CD14-positive monocyte (primary cell): ENCODE results near the gene COMMD10. TPM values are rescaled to one million over a fixed set of nuclear protein-coding genes. Genes with fewer than 3 reads are reported as not detected.

Experiments used
- DNase-seq, 3 donors: peaks; one replicate each; pipeline ENCODE4 v3.0.0-alpha.2; 2011 to 2022
- H2AFZ ChIP-seq: 2 replicates; pipeline ENCODE4 v1.6.0; 2012; ENCODE audit warnings: mild to moderate bottlenecking, low read depth, low read length, inconsistent platforms; ENCODE audit not compliant: insufficient read depth, poor library complexity, severe bottlenecking
- H3K27ac ChIP-seq, 2 donors: 1 replicate in 1 of 2; 2 replicates in 1 of 2; pipeline ENCODE4 v1.5.1; 2012 to 2013; ENCODE audit warnings: low read length in 2 of 2, control low read depth in 1 of 2, inconsistent platforms in 1 of 2, low read depth in 1 of 2, mild to moderate bottlenecking in 1 of 2
- H3K27me3 ChIP-seq, 2 donors: one replicate each; pipeline versions ENCODE4 v1.6.0 to v1.6.1; 2011 to 2013; ENCODE audit warnings: low read length in 2 of 2; ENCODE audit not compliant: control insufficient read depth in 2 of 2, insufficient read depth in 2 of 2
- H3K36me3 ChIP-seq, 2 donors: replicated peaks in 1 of 2; 1 replicate in 1 of 2; 2 replicates in 1 of 2; pipeline versions ENCODE4 v1.5.1 to v1.6.1; 2012 to 2013; ENCODE audit warnings: low read length in 2 of 2, control low read depth in 1 of 2, inconsistent platforms in 1 of 2, mild to moderate bottlenecking in 1 of 2; ENCODE audit not compliant: insufficient read depth in 2 of 2, control insufficient read depth in 1 of 2
- H3K4me1 ChIP-seq, 2 donors: 1 replicate in 1 of 2; 2 replicates in 1 of 2; pipeline versions ENCODE4 v1.5.1 to v1.6.1; 2012 to 2013; ENCODE audit warnings: low read length in 2 of 2, control low read depth in 1 of 2, inconsistent platforms in 1 of 2, mild to moderate bottlenecking in 1 of 2, moderate library complexity in 1 of 2; ENCODE audit not compliant: insufficient read depth in 2 of 2, control insufficient read depth in 1 of 2
- H3K4me2 ChIP-seq: replicated peaks from 2 replicates; pipeline ENCODE3; 2012; ENCODE audit warnings: low read length, moderate library complexity, mild to moderate bottlenecking; ENCODE audit not compliant: poor library complexity, severe bottlenecking; ENCODE audit errors: extremely low read depth
- H3K4me3 ChIP-seq, 3 experiments: fragments of 200-600 bp in 1 of 3; sonication (generic) in 1 of 3; replicated peaks in 1 of 3; 1 replicate in 2 of 3; 2 replicates in 1 of 3; pipeline ENCODE4 v1.5.1; 2011 to 2013; ENCODE audit warnings: low read length in 3 of 3, mild to moderate bottlenecking in 3 of 3, control low read depth in 2 of 3, low read depth in 2 of 3, inconsistent platforms in 1 of 3, moderate library complexity in 1 of 3
- H3K79me2 ChIP-seq: 2 replicates; pipeline ENCODE4 v1.6.0; 2012; ENCODE audit warnings: mild to moderate bottlenecking, control low read depth, inconsistent platforms, low read length, moderate library complexity; ENCODE audit not compliant: insufficient read depth
- H3K9ac ChIP-seq: 2 replicates; pipeline ENCODE4 v1.6.0; 2017; ENCODE audit warnings: low read length, mild to moderate bottlenecking; ENCODE audit not compliant: insufficient read depth, poor library complexity, severe bottlenecking
- H3K9me3 ChIP-seq, 2 donors: replicated peaks in 1 of 2; 1 replicate in 1 of 2; 2 replicates in 1 of 2; pipeline versions ENCODE4 v1.5.1 to v1.6.1; 2012 to 2013; ENCODE audit warnings: low read length in 2 of 2, control low read depth in 1 of 2; ENCODE audit not compliant: control insufficient read depth in 1 of 2, insufficient read depth in 1 of 2
- H4K20me1 ChIP-seq: 2 replicates; pipeline ENCODE4 v1.6.0; 2012; ENCODE audit warnings: mild to moderate bottlenecking, low read length, control low read depth, moderate library complexity; ENCODE audit not compliant: insufficient read depth
- H3K27ac Mint-ChIP-seq, 7 donors: one replicate each; pipeline ENCODE4 v1.8.0; 2020; ENCODE audit warnings: mild to moderate bottlenecking in 7 of 7, mixed read lengths in 7 of 7, moderate library complexity in 6 of 7, inconsistent platforms in 2 of 7
- H3K27me3 Mint-ChIP-seq, 3 donors: one replicate each; pipeline ENCODE4 v1.8.0; 2021 to 2022; ENCODE audit warnings: low read depth in 3 of 3, mild to moderate bottlenecking in 3 of 3, mixed read lengths in 3 of 3, moderate library complexity in 3 of 3, inconsistent platforms in 1 of 3
- H3K36me3 Mint-ChIP-seq, 2 donors: one replicate each; pipeline ENCODE4 v1.8.0; 2020; ENCODE audit warnings: mixed read lengths in 2 of 2, inconsistent platforms in 1 of 2, mild to moderate bottlenecking in 1 of 2
- H3K4me1 Mint-ChIP-seq: one replicate; pipeline ENCODE4 v1.8.0; 2020; ENCODE audit warnings: mild to moderate bottlenecking, mixed read lengths
- H3K4me3 Mint-ChIP-seq, 2 donors: one replicate each; pipeline ENCODE4 v1.8.0; 2020; ENCODE audit warnings: mild to moderate bottlenecking in 2 of 2, mixed read lengths in 2 of 2, moderate library complexity in 1 of 2
- H3K9me3 Mint-ChIP-seq, 7 donors: one replicate each; pipeline ENCODE4 v1.8.0; 2020 to 2022; ENCODE audit warnings: mixed read lengths in 7 of 7, mild to moderate bottlenecking in 6 of 7, moderate library complexity in 6 of 7, inconsistent platforms in 2 of 7
- WGBS: methylation state at CpG from one replicate; pipeline ENCODE4 v1.1.5; 2013; ENCODE audit warnings: missing lambda C conversion rate; ENCODE audit not compliant: insufficient coverage; 5-methylcytosine and 5-hydroxymethylcytosine counted together
- intact Hi-C, 2 donors: fragments of 100-400 bp; cut with micrococcal nuclease; formaldehyde crosslinking; loops; one replicate each; pipeline versions ENCODE4 v1.15.0 to v1.15.1; 2023
- polyA plus RNA-seq, 3 donors: library from polyadenylated mRNA; depleted of rRNA in 1 of 3; unstranded in 2 of 3; stranded (reverse) in 1 of 3; fragments of 300-500 nt in 2 of 3; fragments of >200 nt in 1 of 3; fragmentation: Illumina TruSeq in 2 of 3; gene quantifications; 1 replicate in 2 of 3; 2 replicates in 1 of 3; pipeline ENCODE4 v1.2.3, GENCODE V29; 2012 to 2021
- TF ChIP-seq, protein P1 (sequence below): fragments of 200-600 bp; IDR thresholded peaks from one replicate; pipeline ENCODE4 v1.8.0; 2022; ENCODE audit warnings: antibody characterized with exemption, mild to moderate bottlenecking

The COMMD10 gene
- polyA plus RNA-seq, 3 donors: 16.9 to 86.1 (median 61.2) TPM

DNA sequence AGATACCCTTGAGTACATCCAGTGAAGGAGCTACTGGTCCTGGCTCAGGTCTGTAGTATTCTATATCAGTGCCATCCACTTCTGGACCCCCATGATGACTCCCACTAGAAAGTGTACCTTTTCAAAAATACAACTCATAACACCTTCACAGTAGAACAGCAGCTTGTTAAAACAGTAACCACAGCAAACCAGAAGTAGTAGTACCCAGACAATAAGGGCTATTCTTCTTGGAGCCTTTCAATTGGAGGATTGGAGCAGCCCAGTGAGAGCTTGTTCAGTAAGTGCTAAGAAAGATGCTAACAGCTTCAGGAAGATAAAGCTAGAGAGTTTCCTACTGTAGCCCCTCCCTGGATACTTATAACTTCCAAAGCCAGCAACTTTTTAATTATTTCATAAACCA is 42.5 kb upstream of the COMMD10 start:
- Mint-ChIP-seq H3K9me3 (no peaks in the 10 kb centered on the region), H3K36me3 (no peaks in the 10 kb centered on the region), H3K27me3 (peaks cover 0 to 3% (median 0%) of the 10 kb centered on the region in 3 donors), H3K4me1 (peaks cover 18% of the 10 kb centered on the region), H3K27ac (no peak overlapping the region), H3K4me3 (no peak overlapping the region)
- intact Hi-C loops: no loop called here
- TF ChIP-seq, protein P1, sequence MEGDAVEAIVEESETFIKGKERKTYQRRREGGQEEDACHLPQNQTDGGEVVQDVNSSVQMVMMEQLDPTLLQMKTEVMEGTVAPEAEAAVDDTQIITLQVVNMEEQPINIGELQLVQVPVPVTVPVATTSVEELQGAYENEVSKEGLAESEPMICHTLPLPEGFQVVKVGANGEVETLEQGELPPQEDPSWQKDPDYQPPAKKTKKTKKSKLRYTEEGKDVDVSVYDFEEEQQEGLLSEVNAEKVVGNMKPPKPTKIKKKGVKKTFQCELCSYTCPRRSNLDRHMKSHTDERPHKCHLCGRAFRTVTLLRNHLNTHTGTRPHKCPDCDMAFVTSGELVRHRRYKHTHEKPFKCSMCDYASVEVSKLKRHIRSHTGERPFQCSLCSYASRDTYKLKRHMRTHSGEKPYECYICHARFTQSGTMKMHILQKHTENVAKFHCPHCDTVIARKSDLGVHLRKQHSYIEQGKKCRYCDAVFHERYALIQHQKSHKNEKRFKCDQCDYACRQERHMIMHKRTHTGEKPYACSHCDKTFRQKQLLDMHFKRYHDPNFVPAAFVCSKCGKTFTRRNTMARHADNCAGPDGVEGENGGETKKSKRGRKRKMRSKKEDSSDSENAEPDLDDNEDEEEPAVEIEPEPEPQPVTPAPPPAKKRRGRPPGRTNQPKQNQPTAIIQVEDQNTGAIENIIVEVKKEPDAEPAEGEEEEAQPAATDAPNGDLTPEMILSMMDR: no peak
- H3K9me3 ChIP-seq: no peaks in the 10 kb centered on the region
- H2AFZ ChIP-seq: no peak overlapping the region
- H3K4me2 ChIP-seq: no peak overlapping the region
- H4K20me1 ChIP-seq: no peaks in the 10 kb centered on the region
- H3K79me2 ChIP-seq: no peaks in the 10 kb centered on the region
- peaks cover 15 to 18% of the 10 kb centered on the region in 2 donors for H3K4me1 ChIP-seq
- H3K9ac ChIP-seq: no peak overlapping the region
- H3K27me3 ChIP-seq: no peaks in the 10 kb centered on the region
- DNase-seq: no peak
- no peak overlapping the region for H3K27ac ChIP-seq
- H3K4me3 ChIP-seq: no peak overlapping the region
- H3K36me3 ChIP-seq: no peaks in the 10 kb centered on the region

DNA sequence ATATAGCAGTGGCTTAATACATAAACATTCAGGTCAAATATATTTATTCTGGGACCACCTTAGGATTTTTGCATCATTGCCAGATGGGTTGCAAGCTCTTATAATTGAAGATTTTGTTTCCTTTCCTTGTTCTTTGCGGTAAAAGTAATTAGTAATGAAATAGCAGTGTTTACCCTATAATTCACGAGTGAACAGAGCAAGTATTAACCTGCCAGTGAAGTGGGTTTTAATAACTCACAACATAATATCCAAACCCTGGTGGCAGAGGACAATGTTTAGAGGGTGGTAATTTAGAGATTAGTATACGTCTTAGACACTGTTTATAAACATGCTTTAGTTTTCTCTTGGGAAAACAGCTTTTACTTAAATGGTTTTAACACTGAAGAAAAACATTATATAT is 40.8 kb upstream of the COMMD10 start:
- WGBS: no CpG with 5 or more reads among the region's 3 CpGs
- no peak overlapping the region for H3K9ac ChIP-seq

More for the DNA sequence above, 40.8 kb upstream of the COMMD10 start:
- no peaks in the 10 kb centered on the region for H3K36me3 ChIP-seq
- H3K9me3 ChIP-seq: no peaks in the 10 kb centered on the region
- intact Hi-C loops: no loop called here
- no peaks in the 10 kb centered on the region for H3K79me2 ChIP-seq
- no peaks in the 10 kb centered on the region for H4K20me1 ChIP-seq
- Mint-ChIP-seq H3K36me3 (no peaks in the 10 kb centered on the region), H3K4me3 (no peak overlapping the region), H3K4me1 (peaks cover 3% of the 10 kb centered on the region), H3K9me3 (peaks cover 0 to 2% (median 0%) of the 10 kb centered on the region in 7 donors), H3K27me3 (peaks cover 0 to 3% (median 0%) of the 10 kb centered on the region in 3 donors), H3K27ac (no peak overlapping the region)
- no peak overlapping the region for H2AFZ ChIP-seq
- H3K27me3 ChIP-seq: peaks cover 0 to 2% of the 10 kb centered on the region in 2 donors
- H3K4me1 ChIP-seq: peaks cover 2 to 3% of the 10 kb centered on the region in 2 donors
- no peak overlapping the region for H3K27ac ChIP-seq
- no peak overlapping the region for H3K4me3 ChIP-seq
- DNase-seq: no peak
- TF ChIP-seq, protein P1: no peak
- no peak overlapping the region for H3K4me2 ChIP-seq
